GM13976 (cell line): ENCODE measurements around the gene AZI2.

Experiments
- DNase-seq: peaks from one replicate; pipeline ENCODE4 v3.0.0; 2012; ENCODE audit warnings: low spot score
- CTCF ChIP-seq: IDR thresholded peaks from 2 replicates; pipeline ENCODE4 v1.5.1; 2012; ENCODE audit warnings: borderline replicate concordance, mild to moderate bottlenecking; ENCODE audit not compliant: insufficient read depth; ENCODE audit errors: extremely low read depth, missing control alignments, control extremely low read depth
- in situ Hi-C: fragments of 300-500 bp; cut with MboI; formaldehyde crosslinking; loops from one replicate; pipeline ENCODE4 v1.12.0; 2022; ENCODE audit warnings: low sequenced_read_pairs, mixed read lengths, inconsistent platforms; ENCODE audit not compliant: unreplicated experiment

The AZI2 gene

GRCh38 chr3:28328188-28329151 lies 20.2 kb downstream of the AZI2 start:
- in situ Hi-C loops, result loop anchor here (25.0 kb wide), 1 partner anchor 1016 kb away; no protein-coding TSS in a partner anchor
- no peak for DNase-seq
- TF ChIP-seq CTCF, result peak; percentile 30

- in situ Hi-C loops, result loop anchor here (25.0 kb wide), 1 partner anchor 1014 kb away; no protein-coding TSS in a partner anchor
- DNase-seq, result no peak
- TF ChIP-seq CTCF, result no peak
These were observed 22.1 kb downstream of the AZI2 start for GRCh38 chr3:28326458-28326926.

- in situ Hi-C loops, result loop anchor here (25.0 kb wide), 2 partner anchors 610 to 860 kb away; partner anchors contain the start of gene EOMES
- no peak for DNase-seq
These were observed 26.2 kb downstream of the AZI2 start for GRCh38 chr3:28322464-28322863.

GRCh38 chr3:28320981-28321380 lies 27.6 kb downstream of the AZI2 start:
- in situ Hi-C loops, result loop anchor here (25.0 kb wide), 2 partner anchors 609 to 859 kb away; partner anchors contain the start of gene EOMES
- TF ChIP-seq CTCF, result no peak

More at GRCh38 chr3:28322464-28322863, 26.2 kb downstream of the AZI2 start:
- no peak for TF ChIP-seq CTCF

GRCh38 chr3:28317438-28318022 lies 31.1 kb downstream of the AZI2 start:
- DNase-seq, result peak; percentile 9
- in situ Hi-C loops, result loop anchor here (25.0 kb wide), 2 partner anchors 605 to 855 kb away; partner anchors contain the start of gene EOMES
- peak; percentile 47 for TF ChIP-seq CTCF

More at GRCh38 chr3:28320981-28321380, 27.6 kb downstream of the AZI2 start:
- DNase-seq, result no peak

GRCh38 chr3:28316226-28316625 lies 32.4 kb downstream of the AZI2 start:
- no peak for TF ChIP-seq CTCF
- in situ Hi-C loops, result loop anchor here (25.0 kb wide), 2 partner anchors 604 to 854 kb away; partner anchors contain the start of gene EOMES
- no peak for DNase-seq
